Loucy (cell line): Measurements from ENCODE around the gene RMDN2.
A peak's percentile ranks its signal among the peaks of the same experiment; 100 is the strongest.

ENCODE experiments used
- H2AFZ ChIP-seq: fragments of 200-600 bp; sonication (generic); 2 replicates; pipeline ENCODE4 v1.6.0; 2016; ENCODE audit warnings: antibody characterized with exemption, mild to moderate bottlenecking, low read length, moderate library complexity
- H3F3A ChIP-seq: fragments of 200-600 bp; 2 replicates; pipeline ENCODE4 v1.6.0; 2016; ENCODE audit warnings: antibody characterized with exemption, low read depth, mild to moderate bottlenecking
- H3K27me3 ChIP-seq: fragments of 200-600 bp; sonication (generic); 2 replicates; pipeline ENCODE4 v1.6.1; 2014; ENCODE audit warnings: low read length, mild to moderate bottlenecking; ENCODE audit not compliant: insufficient read depth, poor library complexity, severe bottlenecking
- H3K36me3 ChIP-seq: fragments of 200-600 bp; sonication (generic); 2 replicates; pipeline ENCODE4 v1.6.1; 2016; ENCODE audit warnings: low read length; ENCODE audit not compliant: insufficient read depth
- H3K4me1 ChIP-seq: fragments of 200-600 bp; sonication (generic); 2 replicates; pipeline ENCODE4 v1.5.1; 2014; ENCODE audit warnings: low read length, mild to moderate bottlenecking; ENCODE audit not compliant: insufficient read depth, poor library complexity, severe bottlenecking
- H3K4me2 ChIP-seq: fragments of 200-600 bp; sonication (generic); 2 replicates; pipeline ENCODE4 v1.6.0; 2014; ENCODE audit warnings: antibody characterized with exemption, low read length, low read depth, mild to moderate bottlenecking; ENCODE audit not compliant: poor library complexity, severe bottlenecking
- H3K4me3 ChIP-seq: fragments of 200-600 bp; sonication (generic); 2 replicates; pipeline ENCODE4 v1.5.1; 2014; ENCODE audit warnings: low read length, mild to moderate bottlenecking, mixed read lengths; ENCODE audit not compliant: poor library complexity, severe bottlenecking
- H3K79me2 ChIP-seq: fragments of 200-600 bp; sonication (generic); 2 replicates; pipeline ENCODE4 v1.6.1; 2014; ENCODE audit warnings: low read length; ENCODE audit not compliant: insufficient read depth
- H3K9ac ChIP-seq: fragments of 200-600 bp; sonication (generic); 2 replicates; pipeline ENCODE4 v1.6.0; 2014; ENCODE audit warnings: mild to moderate bottlenecking, low read depth, low read length, moderate library complexity; ENCODE audit not compliant: poor library complexity, severe bottlenecking
- H3K9me2 ChIP-seq: fragments of 200-600 bp; sonication (generic); replicated peaks from 2 replicates; pipeline ENCODE4 v1.6.1; 2016; ENCODE audit warnings: low read depth, low read length, mixed read lengths
- H3K9me3 ChIP-seq: fragments of 200-600 bp; sonication (generic); 2 replicates; pipeline ENCODE4 v1.6.1; 2014; ENCODE audit warnings: mild to moderate bottlenecking, antibody characterized with exemption, low read length, low read depth; ENCODE audit not compliant: insufficient read depth
- H4K20me1 ChIP-seq: fragments of 200-600 bp; sonication (generic); 2 replicates; pipeline ENCODE4 v1.6.0; 2014; ENCODE audit warnings: antibody characterized with exemption, low read length, mild to moderate bottlenecking; ENCODE audit not compliant: insufficient read depth, poor library complexity, severe bottlenecking
- CTCF ChIP-seq: fragments of 200-600 bp; sonication (generic); conservative IDR thresholded peaks from 2 replicates; pipeline ENCODE4 v1.5.1; 2014; ENCODE audit warnings: mild to moderate bottlenecking, antibody characterized with exemption, low read length
- EZH2phosphoT487 ChIP-seq: fragments of 200-600 bp; IDR thresholded peaks from 2 replicates; pipeline ENCODE4 v1.6.1; 2018; ENCODE audit warnings: antibody characterized with exemption, mild to moderate bottlenecking, moderate library complexity, borderline replicate concordance

Gene RMDN2

DNA sequence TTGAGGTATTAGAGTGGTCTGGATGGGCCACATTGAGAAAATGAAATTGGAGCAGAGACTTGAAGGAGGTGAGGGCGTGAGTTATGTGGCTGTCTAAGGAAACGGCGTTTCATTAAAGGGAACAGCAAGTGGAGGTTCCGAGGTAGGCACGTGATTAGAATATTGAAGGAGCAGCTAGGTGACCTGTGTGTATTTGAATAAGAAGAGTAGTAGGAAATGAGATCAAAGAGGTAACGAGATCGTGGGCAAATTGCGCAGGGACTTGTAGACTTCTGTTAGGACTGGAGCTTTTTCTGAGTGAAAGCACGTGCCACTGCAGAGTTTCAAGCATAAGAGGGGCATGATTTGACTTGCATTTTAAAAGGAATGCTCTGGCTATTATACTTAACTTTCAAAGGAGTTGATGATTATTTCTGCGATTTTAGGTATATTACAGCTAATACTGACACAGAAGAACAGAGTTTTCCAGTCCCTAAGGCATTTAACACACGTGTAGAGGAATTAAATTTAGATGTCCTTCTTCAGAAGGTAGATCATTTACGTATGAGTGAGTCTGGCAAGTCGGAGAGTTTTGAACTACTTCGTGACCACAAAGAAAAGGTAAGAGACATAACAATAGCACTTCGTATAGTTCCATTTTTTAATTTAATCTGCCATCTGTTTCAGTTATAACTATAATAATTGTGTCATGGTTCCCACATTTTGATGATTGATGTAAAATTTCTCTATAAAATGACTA lies 48.7 kb downstream of the RMDN2 start:
- Histone ChIP-seq H3K4me3 (no peak overlapping the region), H3F3A (no peaks in the 10 kb centered on the region), H3K9me2 (no peaks in the 10 kb centered on the region), H3K27me3 (no peaks in the 10 kb centered on the region), H2AFZ (no peak overlapping the region), H3K79me2 (no peaks in the 10 kb centered on the region), H3K4me2 (no peak overlapping the region), H4K20me1 (no peaks in the 10 kb centered on the region), H3K4me1 (no peaks in the 10 kb centered on the region), H3K36me3 (no peaks in the 10 kb centered on the region), H3K9me3 (no peaks in the 10 kb centered on the region), H3K9ac (no peak overlapping the region)
- no peak for TF ChIP-seq CTCF
- TF ChIP-seq EZH2phosphoT487, result no peak

DNA sequence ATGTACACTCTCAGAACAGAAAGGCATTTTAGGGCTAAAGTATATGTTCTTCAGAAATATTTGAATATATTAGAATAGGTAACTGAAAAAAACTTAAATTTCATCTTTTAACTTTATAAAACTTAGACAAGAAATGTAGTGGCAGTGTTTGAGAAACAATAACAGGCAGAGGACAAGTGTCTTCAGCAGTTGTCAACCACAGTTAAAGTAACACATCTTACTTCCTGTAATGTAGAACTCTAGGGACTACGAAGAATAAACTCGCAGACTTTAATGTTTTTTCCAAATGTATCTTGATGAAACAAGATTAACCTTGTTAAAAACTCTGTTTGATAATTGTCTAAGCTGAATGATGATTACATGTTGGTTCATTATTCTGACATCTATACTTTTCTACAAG lies 50.7 kb downstream of the RMDN2 start:
- H2AFZ ChIP-seq, result no peak overlapping the region
- no peaks in the 10 kb centered on the region for H3K9me2 ChIP-seq
- H3F3A ChIP-seq, result no peaks in the 10 kb centered on the region
- no peaks in the 10 kb centered on the region for H3K9me3 ChIP-seq
- no peak for TF ChIP-seq EZH2phosphoT487
- no peak for TF ChIP-seq CTCF
- no peaks in the 10 kb centered on the region for H4K20me1 ChIP-seq
- no peaks in the 10 kb centered on the region for H3K27me3 ChIP-seq
- no peak overlapping the region for H3K4me2 ChIP-seq
- H3K36me3 ChIP-seq, result no peaks in the 10 kb centered on the region
- H3K79me2 ChIP-seq, result no peaks in the 10 kb centered on the region
- no peak overlapping the region for H3K9ac ChIP-seq
- H3K4me1 ChIP-seq, result no peaks in the 10 kb centered on the region
- H3K4me3 ChIP-seq, result no peak overlapping the region

DNA sequence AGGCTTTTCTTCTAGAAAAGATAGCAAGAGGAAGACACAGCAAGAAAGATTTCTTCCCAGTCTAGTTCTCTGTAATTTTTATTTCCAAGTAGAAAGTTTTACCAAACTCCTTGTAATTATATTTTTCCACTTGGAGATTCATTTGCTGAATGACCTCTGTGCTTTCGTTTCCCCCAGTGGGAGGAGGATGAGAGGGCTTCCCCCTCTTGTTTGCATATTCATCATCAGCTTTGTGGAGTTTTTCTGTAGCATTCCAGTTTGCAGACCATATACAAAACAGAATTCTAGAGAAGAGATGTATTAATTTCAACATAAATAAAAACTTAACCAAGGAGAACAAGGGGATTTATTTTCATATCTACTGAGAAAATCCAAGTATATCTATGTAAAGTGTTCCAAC lies 51.3 kb downstream of the RMDN2 start:
- Histone ChIP-seq H3K4me1 (no peaks in the 10 kb centered on the region), H3K36me3 (no peaks in the 10 kb centered on the region), H4K20me1 (no peaks in the 10 kb centered on the region), H3F3A (no peaks in the 10 kb centered on the region), H3K4me2 (no peak overlapping the region), H3K79me2 (no peaks in the 10 kb centered on the region), H3K9me3 (no peaks in the 10 kb centered on the region), H3K9ac (no peak overlapping the region), H3K9me2 (no peaks in the 10 kb centered on the region), H3K4me3 (no peak overlapping the region), H3K27me3 (no peaks in the 10 kb centered on the region), H2AFZ (peak overlapping the region; percentile 67; the same call in 1 of the 2 replicates)
- TF ChIP-seq CTCF, result no peak
- TF ChIP-seq EZH2phosphoT487, result no peak
